GM20000 (cell line): ENCODE measurements around the gene CREB5.

Source experiments
- DNase-seq: peaks from one replicate; pipeline ENCODE4 v3.0.0; 2012; ENCODE audit warnings: low spot score
- TF ChIP-seq, protein P1 (sequence below): IDR thresholded peaks from 2 replicates; pipeline ENCODE4 v1.5.1; 2012; ENCODE audit warnings: mild to moderate bottlenecking, control low read depth; ENCODE audit errors: extremely low read depth, missing control alignments

The CREB5 gene

DNA sequence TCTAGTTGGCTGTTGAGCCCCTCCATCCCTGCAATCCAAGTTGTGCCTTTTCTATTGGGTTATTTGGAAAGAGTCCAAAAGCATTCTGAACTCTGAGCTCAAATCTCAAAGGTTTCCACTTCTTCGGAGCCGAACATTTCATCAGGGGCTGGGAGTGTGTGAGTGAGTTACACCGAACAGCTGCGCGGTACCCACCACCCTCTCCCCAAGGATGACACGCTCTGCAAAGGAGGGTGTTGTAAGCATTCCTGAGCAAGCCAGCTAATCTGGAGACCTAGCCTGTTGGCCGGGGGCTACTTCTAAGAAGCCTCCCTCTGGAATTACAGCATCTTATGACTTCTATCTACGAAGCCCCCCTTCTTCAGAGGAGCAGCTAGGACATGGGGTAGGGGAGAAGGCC, 270.5 kb downstream of the CREB5 start:
- TF ChIP-seq, protein P1, sequence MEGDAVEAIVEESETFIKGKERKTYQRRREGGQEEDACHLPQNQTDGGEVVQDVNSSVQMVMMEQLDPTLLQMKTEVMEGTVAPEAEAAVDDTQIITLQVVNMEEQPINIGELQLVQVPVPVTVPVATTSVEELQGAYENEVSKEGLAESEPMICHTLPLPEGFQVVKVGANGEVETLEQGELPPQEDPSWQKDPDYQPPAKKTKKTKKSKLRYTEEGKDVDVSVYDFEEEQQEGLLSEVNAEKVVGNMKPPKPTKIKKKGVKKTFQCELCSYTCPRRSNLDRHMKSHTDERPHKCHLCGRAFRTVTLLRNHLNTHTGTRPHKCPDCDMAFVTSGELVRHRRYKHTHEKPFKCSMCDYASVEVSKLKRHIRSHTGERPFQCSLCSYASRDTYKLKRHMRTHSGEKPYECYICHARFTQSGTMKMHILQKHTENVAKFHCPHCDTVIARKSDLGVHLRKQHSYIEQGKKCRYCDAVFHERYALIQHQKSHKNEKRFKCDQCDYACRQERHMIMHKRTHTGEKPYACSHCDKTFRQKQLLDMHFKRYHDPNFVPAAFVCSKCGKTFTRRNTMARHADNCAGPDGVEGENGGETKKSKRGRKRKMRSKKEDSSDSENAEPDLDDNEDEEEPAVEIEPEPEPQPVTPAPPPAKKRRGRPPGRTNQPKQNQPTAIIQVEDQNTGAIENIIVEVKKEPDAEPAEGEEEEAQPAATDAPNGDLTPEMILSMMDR = no peak
- no peak for DNase-seq

DNA sequence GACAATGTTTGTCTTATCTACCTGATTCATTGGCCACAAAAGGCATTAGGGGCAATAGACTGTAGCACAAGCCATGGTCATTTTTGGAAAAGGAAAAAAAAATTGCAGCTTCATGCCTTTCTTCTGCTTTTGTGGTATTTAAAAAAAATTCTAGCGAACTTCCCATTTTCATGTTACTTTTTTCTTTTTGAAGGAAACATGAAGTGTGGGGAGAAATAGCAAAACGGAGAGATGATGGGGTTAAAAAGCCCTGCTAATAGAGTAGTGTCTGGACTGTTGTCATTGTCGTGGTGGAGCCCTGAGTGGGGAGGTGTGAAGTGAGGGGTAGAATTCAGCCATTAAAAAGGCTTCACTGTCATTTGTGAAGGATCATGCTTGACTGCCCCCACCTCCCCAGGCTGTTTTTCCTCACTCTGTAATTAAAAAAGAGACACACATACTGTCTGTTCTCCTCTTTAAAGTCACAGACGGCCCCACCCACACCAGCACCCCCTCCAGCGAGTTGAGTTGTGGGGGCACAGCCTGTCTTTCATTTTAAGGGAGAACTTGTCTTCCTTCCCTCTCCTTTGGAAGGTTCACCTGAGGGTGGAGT, 272.4 kb downstream of the CREB5 start:
- peak; percentile 37 for DNase-seq
- TF ChIP-seq, protein P1 = no peak

DNA sequence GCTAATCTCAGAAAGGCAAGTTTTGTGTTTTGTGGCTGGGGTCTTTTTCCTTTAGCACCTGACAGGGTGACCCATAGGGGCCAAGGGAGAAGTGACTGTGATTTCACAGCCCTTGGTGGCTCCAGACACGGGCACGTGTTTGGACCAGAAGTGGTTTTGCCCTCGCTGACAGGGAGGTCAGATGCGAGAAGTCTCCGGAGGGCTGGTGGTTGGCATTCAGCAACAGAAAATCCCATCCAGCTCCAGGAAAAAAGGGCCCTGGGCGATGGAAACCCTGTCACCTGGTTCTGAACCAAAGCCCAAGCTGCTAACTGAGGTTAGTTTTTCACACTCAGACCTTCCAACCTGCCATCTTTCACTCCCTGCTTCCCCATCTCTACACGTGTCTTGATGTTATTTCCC, 272.9 kb downstream of the CREB5 start:
- no peak for DNase-seq
- TF ChIP-seq, protein P1 = no peak

DNA sequence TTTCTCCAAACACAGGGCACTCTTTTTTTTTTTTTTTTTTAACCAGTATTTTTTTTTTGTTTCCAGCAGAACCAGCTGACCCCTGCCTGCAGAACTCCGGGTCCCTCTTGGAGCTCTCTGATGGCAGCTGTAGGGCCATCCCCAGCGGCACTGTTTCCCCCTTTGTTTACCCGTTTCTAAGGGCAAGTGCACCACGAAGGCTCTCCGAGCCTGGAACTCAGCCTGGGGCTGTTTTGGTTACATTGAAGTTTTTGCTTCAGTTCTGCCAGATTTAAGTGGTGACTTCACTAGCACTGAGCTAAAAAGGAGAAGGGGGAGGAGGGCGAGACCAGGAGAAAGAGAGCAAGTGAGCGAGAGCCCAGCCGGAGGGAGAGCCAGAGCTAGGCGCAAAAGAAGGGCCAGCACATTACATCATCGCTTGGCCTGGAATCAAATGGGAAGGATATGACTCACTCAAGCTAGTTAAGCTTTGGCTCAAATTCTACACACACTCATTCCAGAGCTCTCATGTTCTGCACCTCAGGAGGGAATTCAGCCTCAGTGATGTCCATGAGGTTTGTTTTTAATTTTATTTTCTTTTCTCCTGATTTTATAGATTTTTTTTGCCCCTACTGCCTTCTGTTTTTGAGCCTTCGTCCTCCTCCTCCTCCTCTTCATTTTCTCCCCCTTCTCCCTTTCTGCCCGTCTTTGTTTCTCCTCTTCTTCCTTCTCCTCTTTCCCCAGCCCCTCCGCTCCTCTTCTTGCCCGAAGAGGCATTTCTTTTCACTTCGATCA, 273.5 kb downstream of the CREB5 start:
- TF ChIP-seq, protein P1 = no peak
- DNase-seq = peak; percentile 48

DNA sequence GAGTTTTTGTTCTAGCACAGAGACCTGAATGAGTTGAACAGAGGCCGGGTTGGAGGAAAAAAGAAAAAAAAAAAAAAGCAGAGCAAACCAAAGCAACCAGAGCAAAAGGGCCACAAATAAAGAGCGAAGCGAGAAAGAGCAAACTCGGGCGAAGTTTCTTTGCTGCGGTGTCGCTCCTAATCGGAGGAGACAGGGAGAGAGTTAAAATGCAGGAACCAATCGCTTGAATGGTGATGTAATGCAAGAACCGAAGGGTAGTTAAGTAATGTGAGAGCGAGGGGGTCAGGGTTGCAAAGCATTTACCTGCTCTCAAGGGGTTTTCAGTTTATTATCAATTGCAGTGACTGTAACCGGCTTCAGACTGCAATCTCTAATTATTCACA, 274.1 kb downstream of the CREB5 start:
- TF ChIP-seq, protein P1 = no peak
- no peak for DNase-seq

DNA sequence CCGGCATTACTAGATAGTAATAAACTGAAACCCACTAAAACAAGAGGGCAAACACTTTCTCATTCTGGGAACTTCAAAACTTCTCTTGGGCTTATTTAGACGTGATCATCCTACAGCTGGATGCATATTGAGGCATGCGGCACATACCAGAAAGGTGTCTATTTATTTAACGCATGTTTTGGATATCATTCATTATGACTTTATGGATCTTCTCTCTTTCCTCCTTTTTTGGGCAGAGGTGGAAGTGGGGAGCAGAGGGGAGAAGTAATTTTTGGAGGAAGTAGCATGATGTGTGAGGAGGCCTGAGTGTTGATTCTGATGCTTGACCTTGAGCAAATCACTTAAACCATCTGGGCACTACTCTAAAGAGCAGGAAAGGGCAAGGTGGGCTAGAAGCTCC, 275.2 kb downstream of the CREB5 start:
- TF ChIP-seq, protein P1 = no peak
- no peak for DNase-seq

DNA sequence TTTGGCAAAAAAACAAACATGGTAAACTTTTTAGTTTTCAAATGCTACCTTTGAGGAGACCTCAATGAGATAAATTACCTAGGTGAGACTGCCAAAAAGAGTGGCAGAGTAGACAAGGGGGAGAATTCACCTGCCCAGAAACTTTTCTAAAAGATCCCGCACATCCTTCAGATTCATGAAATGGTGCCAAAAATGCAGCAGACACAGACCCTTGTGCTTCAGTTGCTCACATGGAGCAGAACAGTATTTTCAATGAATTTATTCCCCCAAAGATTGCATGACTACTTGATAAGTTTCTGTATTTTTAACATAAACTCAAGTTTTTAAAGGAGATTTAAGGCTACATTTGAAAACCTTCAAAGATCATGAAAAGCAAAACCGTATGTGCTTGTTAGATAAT, 275.9 kb downstream of the CREB5 start:
- TF ChIP-seq, protein P1 = no peak
- no peak for DNase-seq
